MM.1S (cell line): ENCODE measurements around the gene CHST7.

Experiments used
- CTCF ChIP-seq: fragments of 300-600 bp; sonication (generic); IDR thresholded peaks from 2 replicates; pipeline ENCODE4 v1.5.1; 2016; ENCODE audit warnings: antibody characterized with exemption, low read length, mixed read lengths
- EZH2 ChIP-seq: fragments of 300-600 bp; sonication (generic); optimal IDR thresholded peaks from 2 replicates; pipeline ENCODE3; 2017; ENCODE audit warnings: low read depth, mild to moderate bottlenecking, antibody characterized with exemption, low read length, mixed read lengths

GRCh38 chrX:46589977-46590723 lies 16.6 kb downstream of the CHST7 start:
- TF ChIP-seq CTCF (no peak), EZH2 (no peak)
